IMR-90 (cell line): ENCODE data around the gene PRMT2. TPM values are rescaled to one million over a fixed set of nuclear protein-coding genes. Genes with fewer than 3 reads are reported as not detected.

Experiments
- ATAC-seq: fragments of 200-7000 bp; cut with Tn5 transposase; 2 replicates; pipeline ENCODE4 v1.9.1; 2020; ENCODE audit warnings: low read depth, mild to moderate bottlenecking, moderate library complexity
- BruUV-seq: library from RNA; stranded (reverse); fragments of 400-500 nt; replicated peaks from 2 replicates; lab custom pipeline; 2021; lab: Mats Ljungman, UMichigan
- CTCF ChIA-PET: fragments of 300-600 bp; formaldehyde crosslinking; extraction: SDS; loops from one replicate; lab custom pipeline; 2021; ENCODE audit warnings: antibody characterized with exemption; lab: Yijun Ruan, JAX
- POLR2A ChIA-PET: fragments of 300-600 bp; sonication (Branson Sonifier 250); formaldehyde crosslinking; loops from one replicate; lab custom pipeline; 2022; ENCODE audit warnings: antibody characterized with exemption; ENCODE audit not compliant: unreplicated experiment; lab: Charles Lee
- DNase-seq: peaks from one replicate; pipeline ENCODE4 v3.0.0; 2013
- H2AFZ ChIP-seq: replicated peaks from 2 replicates; pipeline ENCODE3; 2013; ENCODE audit warnings: low read length, mild to moderate bottlenecking; ENCODE audit not compliant: poor library complexity
- H2AK5ac ChIP-seq: 2 replicates; pipeline ENCODE4 v1.6.1; 2013; ENCODE audit warnings: low read depth, low read length, inconsistent platforms
- H2AK9ac ChIP-seq: replicated peaks from 2 replicates; pipeline ENCODE3; 2013; ENCODE audit warnings: mild to moderate bottlenecking, low read depth, low read length, moderate library complexity; ENCODE audit not compliant: poor library complexity
- H2BK120ac ChIP-seq: 2 replicates; pipeline ENCODE4 v1.6.1; 2013; ENCODE audit warnings: low read depth, low read length, inconsistent platforms
- H2BK15ac ChIP-seq: 3 replicates; pipeline ENCODE4 v1.6.1; 2013; ENCODE audit warnings: low read depth, low read length, inconsistent platforms
- H2BK20ac ChIP-seq: 2 replicates; pipeline ENCODE4 v1.6.1; 2013; ENCODE audit warnings: low read depth, mild to moderate bottlenecking, inconsistent platforms, low read length, moderate library complexity
- H2BK5ac ChIP-seq: 2 replicates; pipeline ENCODE4 v1.6.1; 2013; ENCODE audit warnings: mild to moderate bottlenecking, low read depth, low read length, inconsistent platforms; ENCODE audit not compliant: poor library complexity, severe bottlenecking
- H3K14ac ChIP-seq: replicated peaks from 2 replicates; pipeline ENCODE4 v1.6.1; 2013; ENCODE audit warnings: low read depth, low read length, inconsistent platforms
- H3K18ac ChIP-seq: 2 replicates; pipeline ENCODE4 v1.6.1; 2013; ENCODE audit warnings: low read depth, low read length, control low read depth
- H3K23ac ChIP-seq: 2 replicates; pipeline ENCODE4 v1.6.1; 2013; ENCODE audit warnings: low read depth, low read length, inconsistent platforms
- H3K27ac ChIP-seq: 2 replicates; pipeline ENCODE4 v1.5.1; 2013; ENCODE audit warnings: mild to moderate bottlenecking, control low read depth, low read length; ENCODE audit not compliant: insufficient read depth
- H3K27me3 ChIP-seq: 2 replicates; pipeline ENCODE4 v1.6.1; 2013; ENCODE audit warnings: low read length; ENCODE audit not compliant: control insufficient read depth, insufficient read depth
- H3K36me3 ChIP-seq: 2 replicates; pipeline ENCODE4 v1.6.1; 2013; ENCODE audit warnings: low read length, mixed read lengths; ENCODE audit not compliant: control insufficient read depth, insufficient read depth
- H3K4ac ChIP-seq: 2 replicates; pipeline ENCODE4 v1.6.1; 2013; ENCODE audit warnings: low read depth, low read length, inconsistent platforms
- H3K4me1 ChIP-seq: 2 replicates; pipeline ENCODE4 v1.6.1; 2013; ENCODE audit warnings: low read length, mixed read lengths; ENCODE audit not compliant: control insufficient read depth, insufficient read depth
- H3K4me2 ChIP-seq: 2 replicates; pipeline ENCODE4 v1.6.1; 2013; ENCODE audit warnings: low read depth, mild to moderate bottlenecking, control low read depth, low read length, moderate library complexity
- H3K4me3 ChIP-seq: 2 replicates; pipeline ENCODE4 v1.5.1; 2013; ENCODE audit warnings: low read depth, mild to moderate bottlenecking, control low read depth, low read length, moderate library complexity; ENCODE audit not compliant: insufficient read depth
- H3K56ac ChIP-seq: 2 replicates; pipeline ENCODE4 v1.6.1; 2013; ENCODE audit warnings: low read length, inconsistent platforms; ENCODE audit not compliant: insufficient read depth; ENCODE audit errors: extremely low read depth
- H3K79me1 ChIP-seq, 2 experiments: 2 replicates each; pipeline ENCODE4 v1.6.1; 2013; ENCODE audit warnings: low read length in 2 of 2, inconsistent platforms in 1 of 2, low read depth in 1 of 2
- H3K9ac ChIP-seq: 2 replicates; pipeline ENCODE4 v1.6.1; 2013; ENCODE audit warnings: low read depth, low read length, control low read depth
- H3K9me1 ChIP-seq: 2 replicates; pipeline ENCODE4 v1.6.1; 2013; ENCODE audit warnings: low read length, inconsistent platforms; ENCODE audit not compliant: insufficient read depth
- H3K9me3 ChIP-seq: 2 replicates; pipeline ENCODE4 v1.6.1; 2013; ENCODE audit warnings: low read length; ENCODE audit not compliant: control insufficient read depth, insufficient read depth
- H4K20me1 ChIP-seq: 2 replicates; pipeline ENCODE4 v1.6.1; 2013; ENCODE audit warnings: low read length, inconsistent platforms; ENCODE audit not compliant: insufficient read depth
- H4K5ac ChIP-seq: 2 replicates; pipeline ENCODE4 v1.6.1; 2013; ENCODE audit warnings: mild to moderate bottlenecking, low read depth, low read length, control low read depth
- H4K8ac ChIP-seq, 2 experiments: 2 replicates each; pipeline ENCODE4 v1.6.1; 2013; ENCODE audit warnings: low read depth in 2 of 2, low read length in 2 of 2, control low read depth in 1 of 2, inconsistent platforms in 1 of 2
- H4K91ac ChIP-seq: 2 replicates; pipeline ENCODE4 v1.6.1; 2013; ENCODE audit warnings: low read depth, low read length, inconsistent platforms; ENCODE audit not compliant: insufficient read depth
- BHLHE40 ChIP-seq: fragments of 150-350 bp; IDR thresholded peaks from 2 replicates; pipeline ENCODE4 v1.6.1; 2016; ENCODE audit warnings: mild to moderate bottlenecking, low read depth, low read length
- CEBPB ChIP-seq: IDR thresholded peaks from 2 replicates; pipeline ENCODE4 v1.6.1; 2012; ENCODE audit warnings: low read depth, low read length, improper control_type of control experiment
- CHD1 ChIP-seq: IDR thresholded peaks from 2 replicates; pipeline ENCODE4 v1.6.1; 2012; ENCODE audit warnings: low read depth, low read length, improper control_type of control experiment
- CTCF ChIP-seq: conservative IDR thresholded peaks from 2 replicates; pipeline ENCODE4 v1.5.1; 2012; ENCODE audit warnings: mild to moderate bottlenecking, low read depth, low read length, improper control_type of control experiment
- ELK1 ChIP-seq: fragments of 150-350 bp; IDR thresholded peaks from 2 replicates; pipeline ENCODE4 v1.6.1; 2016; ENCODE audit warnings: low read depth, mild to moderate bottlenecking, low read length, moderate library complexity, borderline replicate concordance
- FOS ChIP-seq: fragments of 150-350 bp; IDR thresholded peaks from 2 replicates; pipeline ENCODE4 v1.6.1; 2016; ENCODE audit warnings: low read depth, low read length
- MAFK ChIP-seq: IDR thresholded peaks from 2 replicates; pipeline ENCODE4 v1.6.1; 2012; ENCODE audit warnings: low read depth, low read length, improper control_type of control experiment
- MAZ ChIP-seq: IDR thresholded peaks from 2 replicates; pipeline ENCODE4 v1.6.1; 2012; ENCODE audit warnings: low read depth, mild to moderate bottlenecking, low read length, improper control_type of control experiment, moderate library complexity, borderline replicate concordance
- MXI1 ChIP-seq: IDR thresholded peaks from 2 replicates; pipeline ENCODE4 v1.6.1; 2012; ENCODE audit warnings: low read depth, mild to moderate bottlenecking, low read length, moderate library complexity, borderline replicate concordance
- NFE2L2 ChIP-seq: fragments of 150-350 bp; IDR thresholded peaks from 2 replicates; pipeline ENCODE4 v1.6.1; 2016; ENCODE audit warnings: low read depth, mild to moderate bottlenecking, low read length
- POLR2A ChIP-seq: IDR thresholded peaks from 2 replicates; pipeline ENCODE4 v1.6.1; 2012; ENCODE audit warnings: mild to moderate bottlenecking, low read depth, low read length
- RAD21 ChIP-seq: IDR thresholded peaks from 2 replicates; pipeline ENCODE4 v1.6.1; 2012; ENCODE audit warnings: low read length, improper control_type of control experiment
- RCOR1 ChIP-seq: IDR thresholded peaks from 2 replicates; pipeline ENCODE4 v1.6.1; 2012; ENCODE audit warnings: mild to moderate bottlenecking, low read length, improper control_type of control experiment; ENCODE audit not compliant: insufficient replicate concordance
- RFX5 ChIP-seq: IDR thresholded peaks from 2 replicates; pipeline ENCODE4 v1.8.0; 2012; ENCODE audit warnings: low read depth, mild to moderate bottlenecking, low read length, moderate library complexity
- SMC3 ChIP-seq: fragments of 150-350 bp; IDR thresholded peaks from 2 replicates; pipeline ENCODE4 v1.6.1; 2016; ENCODE audit warnings: low read depth, mild to moderate bottlenecking, antibody characterized with exemption, low read length, moderate library complexity
- USF2 ChIP-seq: fragments of 150-350 bp; IDR thresholded peaks from 2 replicates; pipeline ENCODE4 v1.6.1; 2017; ENCODE audit warnings: mild to moderate bottlenecking, antibody characterized with exemption, low read length, low read depth
- WGBS, 2 experiments: methylation state at CpG; one replicate each; pipeline versions ENCODE4 v1.1.5 to v1.1.7; 2013; ENCODE audit warnings: missing lambda C conversion rate in 2 of 2; ENCODE audit not compliant: insufficient read length in 1 of 2; ENCODE audit errors: extremely low coverage in 2 of 2; 5-methylcytosine and 5-hydroxymethylcytosine counted together
- dilution Hi-C: fragments of 300-500 bp; cut with HindIII; formaldehyde crosslinking; loops from one replicate; pipeline ENCODE4 v1.14.3; 2018; ENCODE audit warnings: low sequenced_read_pairs; ENCODE audit not compliant: unreplicated experiment
- in situ Hi-C: fragments of 300-500 bp; cut with MboI; formaldehyde crosslinking; loops from 3 replicates; pipeline ENCODE4 v1.14.3; 2019; ENCODE audit warnings: low sequenced_read_pairs, inconsistent platforms, mixed read lengths
- intact Hi-C: fragments of 100-400 bp; cut with micrococcal nuclease; formaldehyde crosslinking; loops from 2 replicates; pipeline ENCODE4 v1.10.0; 2022
- polyA plus RNA-seq, 3 experiments: library from polyadenylated mRNA; depleted of rRNA; stranded (reverse); fragments of >200 nt; gene quantifications; 2 replicates each; pipeline ENCODE4 v1.2.3, GENCODE V29; 2012; ENCODE audit warnings: low replicate concordance in 1 of 3
- total RNA-seq: library from RNA; depleted of rRNA; stranded (reverse); fragments of >200 nt; gene quantifications from 2 replicates; pipeline ENCODE4 v1.2.3, GENCODE V29; 2012

Gene PRMT2
- total and polyA plus RNA-seq, 2 of the 4 experiments (the other 2 are of a cell fraction), result 126 to 159 TPM

- in situ Hi-C loops (no loop called here), dilution Hi-C loops (no loop called here), intact Hi-C loops (no loop called here)
- H4K20me1 ChIP-seq, result peaks cover 37% of the 10 kb centered on the region
- H2BK15ac ChIP-seq, result no peak overlapping the region
- 77% methylated on average over 4 of the region's 14 CpGs; no CpG with 5 or more reads in 1 of the 2 experiments for WGBS, 2 experiments
- no peak overlapping the region for H3K56ac ChIP-seq
- no peak overlapping the region for H2BK5ac ChIP-seq
- H3K9me3 ChIP-seq, result peaks cover 2% of the 10 kb centered on the region
- peaks cover 71% of the 10 kb centered on the region for H3K36me3 ChIP-seq
- H3K14ac ChIP-seq, result no peak overlapping the region
- H4K8ac ChIP-seq, result no peak overlapping the region
- POLR2A ChIA-PET, result no interaction called here
- no peak overlapping the region for H3K4ac ChIP-seq
- H3K27ac ChIP-seq, result no peak overlapping the region
- no peak for TF ChIP-seq RFX5
- TF ChIP-seq POLR2A, result no peak
- TF ChIP-seq CTCF, result no peak
- TF ChIP-seq ELK1, result no peak
- TF ChIP-seq MXI1, result no peak
- TF ChIP-seq MAZ, result no peak
- no peak for TF ChIP-seq NFE2L2
- no peak for TF ChIP-seq BHLHE40
- TF ChIP-seq SMC3, result no peak
- TF ChIP-seq FOS, result no peak
- TF ChIP-seq MAFK, result no peak
- no peak for TF ChIP-seq USF2
- no peak for TF ChIP-seq RCOR1
- TF ChIP-seq RAD21, result no peak
- no peak for TF ChIP-seq CHD1
- no peak for TF ChIP-seq CEBPB
- DNase-seq (no peak), ATAC-seq (no peak)
- no peak overlapping the region for H2BK120ac ChIP-seq
- no peak overlapping the region for H2AK9ac ChIP-seq
- H3K9me1 ChIP-seq, result peaks cover 5% of the 10 kb centered on the region
- H3K9ac ChIP-seq, result no peak overlapping the region
- H3K23ac ChIP-seq, result no peak overlapping the region
- H2AK5ac ChIP-seq, result no peak overlapping the region
- CTCF ChIA-PET, result no interaction called here
- no TSS peak for BruUV-seq
- H3K4me2 ChIP-seq, result no peak overlapping the region
- H3K18ac ChIP-seq, result no peak overlapping the region
- H2BK20ac ChIP-seq, result no peak overlapping the region
- H2AFZ ChIP-seq, result no peak overlapping the region
- no peaks in the 10 kb centered on the region for H3K27me3 ChIP-seq
- H3K4me3 ChIP-seq, result no peak overlapping the region
- H3K79me1 ChIP-seq, result peaks cover 34 to 70% of the 10 kb centered on the region in 2 experiments
- H4K5ac ChIP-seq, result no peak overlapping the region
- no peak overlapping the region for H4K91ac ChIP-seq
- no peaks in the 10 kb centered on the region for H3K4me1 ChIP-seq
These were observed 15.1 kb downstream of the PRMT2 start for GRCh38 chr21:46650476-46651098.
